Urothelium cell line (cell line): Measurements from ENCODE around the gene MSH4.
"Not testable (repeated sequence)": the region's sequence is repeated elsewhere in the genome, so short reads cannot be mapped to it uniquely, and the experiment has no call there.

Source experiments
- DNase-seq: peaks from one replicate; pipeline ENCODE4 v3.0.0; 2011; ENCODE audit warnings: low spot score, mixed read lengths
- FAIRE-seq: peaks from 2 replicates; lab custom pipeline; 2011; peaks lifted over from hg19 to GRCh38; lab: Jason Lieb, UNC

MSH4 gene

DNA sequence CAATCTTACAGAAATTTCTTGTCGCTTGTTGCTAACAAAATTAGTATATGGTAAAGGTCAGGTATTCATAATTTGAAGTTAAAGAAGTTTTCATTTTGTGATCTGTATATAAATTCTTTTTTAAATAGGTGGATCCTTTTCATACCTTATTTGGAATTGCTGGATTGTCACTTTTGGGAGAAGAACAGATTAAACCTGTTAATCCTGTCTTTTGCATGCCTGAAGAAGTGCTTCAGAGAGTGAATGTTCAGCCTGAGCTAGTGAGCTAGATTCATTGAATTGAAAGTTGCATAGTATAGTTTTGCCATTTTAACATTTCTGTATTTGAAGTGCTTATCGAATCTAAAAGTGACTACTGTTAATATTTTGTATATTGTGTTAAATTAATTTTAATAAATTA lies 2.3 kb upstream of the MSH4 start:
- FAIRE-seq = no peak
- DNase-seq = no peak

DNA sequence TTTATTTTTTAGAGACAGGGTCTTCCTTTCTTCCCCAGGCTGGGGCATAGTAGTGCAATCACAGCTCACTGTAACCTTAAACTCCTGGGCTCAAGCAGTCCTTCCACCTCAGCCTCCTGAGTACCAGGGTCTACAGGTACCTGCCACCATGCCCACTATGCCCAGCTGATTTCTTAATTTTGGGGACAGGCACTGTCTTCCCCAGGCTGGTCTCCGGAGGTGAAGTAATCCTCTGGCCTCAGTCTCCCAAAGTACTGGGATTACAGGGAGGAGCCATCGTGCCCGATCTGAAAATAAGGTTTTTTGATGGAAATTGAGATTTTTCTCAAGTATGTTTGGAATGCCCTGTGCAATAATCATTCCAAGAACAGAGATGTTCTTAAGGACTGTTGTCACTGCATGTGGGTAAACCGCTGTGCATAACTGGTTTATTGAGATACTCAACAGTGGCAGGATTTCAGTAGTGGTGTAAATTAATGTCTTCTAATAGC lies 934 bp upstream of the MSH4 start:
- FAIRE-seq (no peak), DNase-seq (no peak)

DNA sequence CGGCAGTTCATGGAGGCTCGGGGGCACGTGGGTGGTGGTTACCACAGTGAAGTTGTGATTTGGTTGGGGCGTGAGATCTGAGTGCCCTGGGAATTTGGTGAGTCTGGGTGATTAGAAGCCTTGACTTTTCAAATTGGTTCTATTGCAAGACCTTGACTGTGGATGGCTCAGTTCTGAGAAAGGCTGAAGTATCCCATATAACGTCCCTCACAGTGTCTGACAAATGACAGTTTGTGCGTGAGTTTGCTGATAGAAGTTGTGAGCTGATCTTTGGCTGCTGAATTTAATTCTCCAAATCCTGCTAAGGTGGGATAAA lies 549 bp downstream of the MSH4 start:
- no peak for DNase-seq
- peak; percentile 32 for FAIRE-seq

DNA sequence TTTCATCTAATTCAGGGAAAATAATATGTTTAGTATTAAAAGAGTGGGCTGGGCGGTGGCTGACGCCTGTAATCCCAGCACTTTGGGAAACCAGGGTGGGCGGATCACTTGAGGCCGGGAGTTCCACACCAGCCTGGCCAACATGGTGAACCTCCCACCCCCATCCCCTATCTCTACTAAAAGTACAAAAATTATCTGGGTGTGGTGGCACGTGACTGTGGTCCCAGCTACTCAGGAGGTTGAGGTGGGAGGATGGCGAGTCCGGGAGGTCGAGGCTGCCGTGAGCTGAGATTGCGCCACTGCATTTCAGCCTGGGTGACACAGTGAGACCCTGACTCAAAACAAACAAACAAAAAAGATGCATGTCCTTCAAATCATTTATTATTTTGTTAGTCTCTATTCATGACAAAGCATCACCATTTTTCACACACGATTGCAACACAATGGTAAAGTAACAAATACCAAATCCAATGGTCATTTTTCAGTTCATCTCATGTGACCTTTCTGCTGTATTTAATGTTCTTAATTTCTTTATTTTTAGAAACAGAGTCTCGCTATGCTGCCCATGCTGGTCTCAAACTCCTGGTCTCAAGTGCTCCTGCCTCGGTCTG lies 1.0 kb downstream of the MSH4 start:
- no peak for FAIRE-seq
- DNase-seq = no peak

DNA sequence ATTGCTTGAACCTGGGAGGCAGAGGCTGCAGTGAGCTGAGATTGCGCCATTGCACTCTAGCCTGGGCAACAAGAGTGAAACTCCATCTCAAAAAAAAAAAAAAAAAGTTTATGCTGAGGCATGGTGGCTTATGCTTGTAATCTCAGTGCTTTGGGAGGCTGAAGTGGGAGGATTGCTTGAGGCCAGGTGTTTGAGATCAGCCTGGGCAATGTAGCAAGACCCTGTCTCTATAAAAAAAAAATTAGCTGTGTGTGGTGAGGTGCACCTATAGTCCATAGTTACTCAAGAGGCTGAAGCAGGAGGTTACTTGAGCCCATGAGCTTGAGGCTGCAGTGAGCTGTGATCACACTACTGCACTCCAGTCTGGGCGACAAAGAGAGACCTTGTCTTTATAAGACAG lies 4.8 kb downstream of the MSH4 start:
- FAIRE-seq, DNase-seq: not testable (repeated sequence)

DNA sequence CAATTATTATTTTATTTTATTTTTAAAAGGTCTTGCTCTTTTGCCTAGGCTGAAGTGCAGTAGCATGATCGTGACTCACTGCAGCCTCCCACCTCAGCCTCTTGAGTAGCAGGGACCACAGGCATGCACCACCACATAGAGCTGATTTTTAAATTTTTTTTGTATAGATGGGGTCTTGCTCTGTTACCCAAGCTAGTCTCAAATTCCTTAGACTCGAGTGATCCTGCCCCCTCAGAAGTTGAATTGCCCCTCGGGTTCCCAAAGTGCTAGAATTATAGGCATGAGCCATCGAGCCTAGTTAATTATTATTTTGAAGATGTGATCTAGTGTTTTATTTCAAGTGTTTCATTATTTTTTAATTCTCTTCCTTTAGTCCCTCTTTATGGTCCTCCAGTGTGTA lies 12.2 kb downstream of the MSH4 start:
- FAIRE-seq = no peak
- DNase-seq = no peak

DNA sequence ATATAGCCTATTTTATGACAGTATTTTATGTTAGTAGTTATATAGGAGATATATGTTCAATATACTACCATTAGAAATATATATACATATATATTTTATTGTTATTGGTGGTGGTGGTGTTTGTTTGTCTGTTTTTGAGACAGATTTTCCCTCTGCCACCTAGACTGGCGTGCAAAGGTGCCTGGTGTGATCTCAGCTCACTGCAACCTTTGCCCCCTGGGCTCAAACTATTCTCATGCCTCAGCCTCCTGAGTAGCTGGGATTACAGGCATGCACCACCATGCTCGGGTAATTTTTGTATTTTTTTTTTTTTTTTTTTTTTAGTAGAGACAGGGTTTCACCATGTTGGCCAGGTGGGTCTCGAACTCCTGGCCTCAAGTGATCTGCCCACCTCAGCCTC lies 13.4 kb downstream of the MSH4 start:
- DNase-seq, FAIRE-seq: not testable (repeated sequence)

DNA sequence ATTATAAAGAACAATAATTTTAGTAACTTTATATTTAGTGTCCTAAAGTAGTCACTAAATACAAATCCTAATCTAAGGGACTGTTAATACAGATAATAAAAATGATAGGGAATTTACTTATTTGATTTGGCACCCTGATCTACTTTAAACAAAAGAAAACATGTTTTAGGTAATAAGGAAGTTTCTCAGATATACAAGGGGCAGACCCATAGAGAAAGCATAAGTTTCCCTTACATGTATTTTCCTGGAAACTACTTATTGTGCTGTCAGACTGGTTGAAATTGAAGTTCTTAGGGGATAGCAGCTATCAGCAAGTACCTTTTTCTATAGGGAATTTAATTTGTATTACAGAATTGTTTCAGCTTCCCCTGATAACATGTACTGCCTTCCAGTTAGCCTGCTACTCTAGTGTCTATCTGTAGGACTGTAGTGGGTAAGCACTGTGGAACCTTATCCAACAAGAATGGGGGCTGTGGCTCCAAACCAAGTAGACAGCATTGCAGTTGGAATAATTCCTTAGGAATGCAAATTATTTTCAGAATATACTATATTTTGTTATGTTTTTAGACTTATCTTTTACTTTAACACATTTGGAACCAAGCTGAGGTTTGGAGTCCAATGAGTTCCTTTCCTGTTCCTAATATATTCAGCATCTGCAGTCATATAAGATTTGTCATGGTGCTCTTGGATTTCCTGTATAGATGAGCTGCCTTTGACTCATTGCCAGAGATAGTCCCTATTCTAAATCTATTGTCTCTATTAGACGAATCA lies 14.7 kb downstream of the MSH4 start:
- DNase-seq = no peak
- FAIRE-seq = no peak

DNA sequence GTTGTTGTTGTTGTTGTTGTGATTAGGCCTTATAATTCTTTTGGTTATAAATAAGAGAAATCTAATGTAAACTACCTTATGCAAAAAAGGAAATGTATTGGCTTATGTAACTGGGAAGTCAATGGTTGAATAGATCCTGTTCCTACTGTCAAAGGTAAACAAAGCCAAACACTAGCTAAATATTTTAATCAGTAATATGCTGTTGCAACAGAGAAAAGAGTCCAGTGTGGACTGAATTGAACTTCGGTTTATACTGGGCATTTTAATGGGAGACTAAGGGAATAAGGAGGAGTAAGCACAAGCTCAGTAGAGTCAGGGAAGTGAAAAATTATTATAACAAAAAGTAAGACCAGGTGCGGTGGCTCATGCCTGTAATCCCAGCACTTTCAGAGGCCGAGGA lies 15.4 kb downstream of the MSH4 start:
- DNase-seq (no peak), FAIRE-seq (no peak)

DNA sequence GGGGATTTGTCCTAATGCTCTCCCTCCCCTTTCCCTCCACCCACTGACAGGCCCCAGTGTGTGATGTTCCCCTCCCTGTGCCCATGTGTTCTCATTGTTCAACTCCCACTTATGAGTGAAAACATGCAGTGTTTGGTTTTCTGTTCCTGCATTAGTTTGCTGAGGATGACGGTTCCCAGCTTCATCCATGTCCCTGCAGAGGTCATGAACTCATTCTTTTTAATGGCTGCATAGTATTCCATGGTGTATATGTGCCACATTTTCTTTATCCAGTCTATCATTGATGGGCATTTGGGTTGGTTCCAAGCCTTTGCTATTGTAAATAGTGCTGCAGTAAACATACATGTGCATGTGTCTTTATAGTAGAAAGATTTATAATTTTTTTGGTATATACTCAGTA lies 26.9 kb downstream of the MSH4 start:
- DNase-seq, FAIRE-seq: not testable (repeated sequence)

DNA sequence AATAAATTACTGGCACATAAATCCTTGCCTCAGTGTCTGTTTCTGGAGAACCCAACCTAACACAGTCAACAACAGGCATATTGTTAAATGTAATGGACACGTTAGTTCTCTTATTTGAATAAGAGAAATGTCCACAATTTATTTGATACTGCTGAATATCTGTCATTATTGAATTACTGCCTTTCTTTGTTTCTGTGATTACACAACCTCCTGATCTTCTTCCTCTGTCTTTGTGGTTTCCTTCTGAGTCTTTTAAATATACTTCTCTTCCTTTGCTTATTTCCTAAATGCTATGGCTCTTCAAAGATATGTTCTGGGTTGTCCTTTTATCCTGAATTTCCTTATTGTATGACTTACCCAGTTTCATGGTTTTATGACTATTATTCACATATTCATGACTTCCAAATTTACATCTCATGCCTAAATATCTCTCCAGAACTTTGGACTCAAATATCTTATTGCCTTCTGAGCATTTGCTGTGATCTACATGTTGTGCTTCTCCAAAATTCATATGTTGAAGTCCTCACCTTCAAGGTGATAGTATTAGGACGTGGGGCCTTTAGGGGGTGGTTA lies 39.9 kb downstream of the MSH4 start:
- FAIRE-seq (no peak), DNase-seq (no peak)

DNA sequence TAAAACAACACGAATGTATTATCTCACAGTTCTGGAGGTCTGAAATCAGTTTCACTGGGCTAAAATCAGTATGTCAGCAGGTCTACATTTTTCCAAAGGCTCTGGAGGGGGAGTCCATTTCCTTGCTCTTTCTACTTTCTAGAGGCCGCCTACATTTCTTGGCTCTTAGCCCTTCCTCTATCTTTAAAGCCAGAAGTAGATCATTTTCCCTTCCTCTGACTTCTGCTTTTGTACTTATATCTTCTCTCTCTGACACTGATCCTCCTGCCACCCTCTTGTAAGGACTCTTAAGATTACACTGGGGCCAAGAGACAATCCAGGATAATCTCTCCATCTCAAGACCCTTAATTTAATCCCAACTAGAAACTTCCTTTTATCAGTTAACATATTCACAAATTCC lies 41.4 kb downstream of the MSH4 start:
- FAIRE-seq (no peak), DNase-seq (no peak)

DNA sequence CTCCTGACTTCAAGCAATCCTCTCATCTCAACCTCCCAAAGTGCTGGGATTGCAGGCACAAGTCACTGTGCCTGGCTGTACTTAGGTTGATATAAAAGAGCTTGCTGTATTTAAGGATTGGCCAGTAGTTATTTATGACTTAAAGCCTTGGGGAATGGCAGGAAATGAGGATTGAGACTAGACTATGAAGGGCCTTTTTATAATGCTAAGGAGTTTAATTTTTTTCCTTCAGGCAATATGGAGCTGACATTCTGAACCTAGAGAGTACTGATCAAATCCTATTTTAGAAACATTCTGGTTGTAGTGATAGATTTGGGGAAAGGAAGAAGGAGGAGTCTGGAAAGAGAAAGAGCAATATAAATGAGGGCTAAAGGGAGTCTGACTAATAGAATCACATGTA lies 44.7 kb downstream of the MSH4 start:
- DNase-seq = no peak

DNA sequence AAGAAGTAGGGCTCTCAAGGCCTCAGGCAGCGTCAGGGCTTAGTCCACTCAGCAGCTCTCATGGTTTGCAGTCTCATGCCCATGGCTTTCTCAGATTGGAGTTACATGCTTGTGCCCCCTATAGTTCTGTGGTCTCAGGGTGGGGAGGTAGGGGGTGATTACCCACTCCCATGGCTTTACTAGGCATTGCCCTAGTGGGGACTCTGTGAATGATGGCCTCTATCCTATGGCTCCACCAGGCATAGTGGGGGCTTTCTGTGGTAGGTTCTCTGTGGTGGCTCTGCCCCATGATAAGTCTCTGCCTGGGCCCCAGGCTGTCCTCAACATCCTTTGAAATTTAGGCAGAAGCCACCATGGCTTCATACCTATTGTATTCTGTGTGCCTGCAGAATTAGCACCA lies 48.9 kb downstream of the MSH4 start:
- no peak for FAIRE-seq
- no peak for DNase-seq

More for the DNA sequence above, 44.7 kb downstream of the MSH4 start:
- no peak for FAIRE-seq

DNA sequence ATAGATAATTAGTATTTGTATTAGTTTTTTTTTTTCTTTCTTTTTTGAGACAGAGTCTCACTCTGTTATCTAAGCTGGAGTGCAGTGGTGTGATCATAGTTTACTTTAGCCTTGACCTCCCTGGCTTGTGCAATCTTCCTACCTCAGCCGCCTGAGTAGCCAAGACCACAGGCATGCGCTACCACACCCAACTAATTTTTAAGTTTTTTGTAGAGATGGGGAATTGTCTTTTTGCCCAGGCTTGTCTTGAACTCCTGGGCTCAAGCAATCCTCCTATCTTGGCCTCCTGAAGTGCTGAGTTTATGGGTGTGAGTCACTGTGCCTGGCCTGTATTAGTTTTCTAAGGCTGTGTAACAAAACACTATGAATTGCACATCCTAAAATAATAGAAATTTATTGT lies 58.3 kb downstream of the MSH4 start:
- DNase-seq (peak; percentile 55), FAIRE-seq (peak; percentile 13)

DNA sequence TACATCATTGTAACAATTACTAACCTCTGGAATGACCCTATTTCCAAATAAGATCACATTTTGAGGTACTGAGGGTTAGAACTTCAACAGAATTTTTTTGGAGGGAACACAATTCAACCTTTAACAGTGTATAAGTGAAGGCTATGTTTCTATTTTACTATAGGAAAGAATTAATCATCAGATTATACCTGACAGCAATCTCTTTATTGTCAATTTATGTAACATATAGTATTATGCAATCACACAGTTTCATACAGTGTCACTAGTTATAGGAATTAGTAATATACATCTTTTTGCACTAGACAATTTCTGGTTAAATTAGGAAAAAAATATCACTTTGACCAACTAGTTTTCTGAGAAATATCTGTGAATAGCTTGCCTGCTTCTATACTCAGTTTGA lies 59.1 kb downstream of the MSH4 start:
- DNase-seq (no peak), FAIRE-seq (no peak)

DNA sequence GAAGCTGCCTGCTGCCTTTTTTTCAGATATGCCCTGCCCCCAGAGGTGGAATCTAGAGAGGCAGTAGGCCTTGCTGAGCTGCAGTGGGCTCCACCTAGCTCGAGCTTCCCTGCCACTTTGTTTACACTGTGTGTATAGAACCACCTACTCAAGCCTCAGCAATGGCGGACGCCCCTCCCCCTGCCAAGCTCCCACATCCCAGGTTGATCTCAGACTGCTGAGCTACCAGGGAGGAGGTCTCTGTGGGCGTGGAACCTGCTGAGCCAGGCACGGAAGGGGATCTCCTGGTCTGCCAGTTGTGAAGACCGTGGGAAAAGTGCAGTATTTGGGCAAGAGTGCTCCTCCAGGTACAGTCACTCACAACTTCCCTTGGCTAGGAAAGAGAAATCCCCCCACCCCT lies 65.1 kb downstream of the MSH4 start:
- DNase-seq = no peak
- no peak for FAIRE-seq

DNA sequence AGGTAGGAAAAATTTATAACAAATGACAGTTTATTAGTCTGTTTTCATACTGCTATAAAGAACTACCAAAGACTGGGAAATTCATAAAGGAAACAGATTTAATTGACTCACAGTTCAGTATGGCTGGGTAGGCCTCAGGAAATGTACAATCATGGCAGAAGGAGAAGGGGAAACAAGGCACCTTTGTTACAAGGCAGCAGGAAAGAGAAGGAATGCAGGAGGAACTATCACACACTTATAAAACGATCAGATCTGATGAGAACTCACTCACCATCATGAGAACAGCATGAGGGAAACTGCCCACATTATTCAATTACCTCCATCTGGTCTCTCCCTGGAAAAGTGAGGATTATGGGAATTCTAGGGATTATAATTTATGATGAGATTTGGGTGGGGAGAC lies 74.3 kb downstream of the MSH4 start:
- DNase-seq (no peak), FAIRE-seq (no peak)

DNA sequence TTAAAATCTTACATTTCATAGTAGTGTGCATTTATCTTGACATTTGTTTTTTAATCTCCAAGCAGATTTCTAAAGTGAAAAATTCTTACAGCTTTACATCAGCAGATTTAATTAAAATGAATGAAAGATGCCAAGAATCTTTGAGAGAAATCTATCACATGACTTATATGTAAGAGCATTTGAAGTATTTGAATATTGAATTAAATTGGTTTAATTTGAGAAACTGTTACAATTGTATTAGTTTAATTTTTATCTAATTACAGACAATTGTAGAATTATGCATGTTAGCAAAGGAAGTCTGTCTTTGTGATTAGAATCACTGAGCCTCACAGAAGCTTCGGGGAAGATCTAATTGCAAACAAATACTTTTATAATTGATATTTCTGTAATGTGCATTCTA lies 83.3 kb downstream of the MSH4 start:
- no peak for FAIRE-seq
- DNase-seq = no peak

DNA sequence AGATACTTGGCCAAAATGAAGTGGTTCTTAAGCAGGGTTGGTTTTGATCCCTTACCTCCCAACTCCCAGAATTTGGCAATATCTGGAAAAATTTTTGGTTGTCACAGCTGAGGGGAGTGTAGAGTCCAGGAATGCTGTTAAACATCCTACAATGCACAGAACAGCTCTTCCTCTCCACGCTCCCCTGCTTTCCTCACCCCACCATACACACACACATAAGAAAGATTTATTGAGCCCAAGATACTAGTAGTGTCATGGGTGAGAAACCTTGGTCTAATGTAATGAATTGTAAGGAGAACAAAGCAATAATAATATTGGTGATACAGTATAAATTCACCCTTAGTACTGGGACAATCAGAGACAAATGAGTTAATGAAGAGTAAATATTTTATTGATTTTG lies 87.8 kb downstream of the MSH4 start:
- DNase-seq (no peak), FAIRE-seq (no peak)

DNA sequence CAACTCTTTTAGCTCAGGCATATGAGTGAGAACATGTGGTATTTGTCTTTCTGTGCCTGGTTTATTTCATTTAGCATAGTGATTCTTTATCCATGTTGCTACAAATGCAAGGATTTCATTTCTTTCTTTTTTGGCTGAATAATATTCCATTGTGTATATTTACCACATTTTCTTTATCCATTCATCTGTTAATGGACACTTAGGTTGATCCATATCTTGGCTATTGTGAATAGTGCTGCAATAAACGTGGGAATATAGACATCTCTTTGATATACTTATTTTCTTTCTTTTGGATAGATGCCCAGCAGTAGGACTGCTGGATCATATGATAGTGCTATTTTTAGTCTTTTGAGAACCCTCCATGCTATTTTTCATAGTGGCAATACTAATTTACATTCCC lies 104.7 kb downstream of the MSH4 start:
- DNase-seq (no peak), FAIRE-seq (no peak)

DNA sequence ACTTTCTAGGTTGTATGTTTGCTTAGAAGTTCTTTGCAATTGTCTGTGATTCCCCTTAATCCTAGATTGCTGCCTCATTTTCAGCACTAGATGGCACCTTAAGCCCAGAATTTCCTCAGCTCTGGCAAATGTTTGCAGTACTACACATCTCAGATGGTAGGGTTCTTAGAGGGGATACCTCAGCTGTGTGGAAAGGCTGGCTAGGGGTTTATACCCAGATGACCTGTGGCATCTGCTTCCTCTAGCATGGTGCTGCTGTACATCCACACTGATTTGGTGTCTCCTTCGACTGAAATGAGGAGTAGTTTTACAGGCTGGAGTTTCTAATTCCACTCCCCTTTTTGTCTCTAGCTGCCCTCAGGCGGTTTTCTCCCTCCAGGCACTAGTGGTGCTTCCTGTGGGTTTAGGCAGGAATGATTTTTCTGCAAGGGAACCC lies 112.1 kb downstream of the MSH4 start:
- peak; percentile 78 for FAIRE-seq

More for the DNA sequence above, 112.1 kb downstream of the MSH4 start:
- peak; percentile 30 for DNase-seq
